ACC112 (cell line): ENCODE data around the gene PLPP1.

Experiments used
- H2AFZ ChIP-seq: fragments of 200-600 bp; sonication (generic); one replicate; pipeline ENCODE4 v1.6.0; 2017; ENCODE audit warnings: antibody characterized with exemption, low read length; ENCODE audit not compliant: unreplicated experiment
- H3K27ac ChIP-seq: fragments of 200-600 bp; sonication (generic); 2 replicates; pipeline ENCODE4 v1.5.1; 2014; ENCODE audit warnings: low read depth, mild to moderate bottlenecking, antibody characterized with exemption, low read length, moderate library complexity
- H3K27me3 ChIP-seq: fragments of 200-600 bp; sonication (generic); 2 replicates; pipeline ENCODE4 v1.6.1; 2014; ENCODE audit warnings: mild to moderate bottlenecking, antibody characterized with exemption, low read length, moderate library complexity, mixed read lengths; ENCODE audit not compliant: insufficient read depth
- H3K36me3 ChIP-seq: fragments of 200-600 bp; sonication (generic); 2 replicates; pipeline ENCODE4 v1.6.1; 2016; ENCODE audit warnings: mild to moderate bottlenecking, antibody characterized with exemption, low read length, moderate library complexity, mixed read lengths; ENCODE audit not compliant: insufficient read depth
- H3K4me1 ChIP-seq: fragments of 200-600 bp; sonication (generic); one replicate; pipeline ENCODE4 v1.6.1; 2016; ENCODE audit warnings: low read length, mixed read lengths; ENCODE audit not compliant: insufficient read depth, unreplicated experiment, control insufficient read depth
- H3K4me3 ChIP-seq: fragments of 200-600 bp; sonication (generic); 2 replicates; pipeline ENCODE4 v1.5.1; 2014; ENCODE audit warnings: mild to moderate bottlenecking, low read depth, low read length
- H3K79me2 ChIP-seq: fragments of 200-600 bp; sonication (generic); one replicate; pipeline ENCODE4 v1.6.0; 2016; ENCODE audit warnings: low read length; ENCODE audit not compliant: control insufficient read depth, unreplicated experiment, insufficient read depth

Gene PLPP1

GRCh38 chr5:55570570-55570969, 35.8 kb upstream of the PLPP1 start:
- Histone ChIP-seq H3K36me3 (no peaks in the 10 kb centered on the region), H3K79me2 (no peaks in the 10 kb centered on the region), H3K4me3 (no peak overlapping the region), H3K4me1 (peaks cover 13% of the 10 kb centered on the region), H3K27ac (no peak overlapping the region), H2AFZ (no peak overlapping the region), H3K27me3 (no peaks in the 10 kb centered on the region)

DNA sequence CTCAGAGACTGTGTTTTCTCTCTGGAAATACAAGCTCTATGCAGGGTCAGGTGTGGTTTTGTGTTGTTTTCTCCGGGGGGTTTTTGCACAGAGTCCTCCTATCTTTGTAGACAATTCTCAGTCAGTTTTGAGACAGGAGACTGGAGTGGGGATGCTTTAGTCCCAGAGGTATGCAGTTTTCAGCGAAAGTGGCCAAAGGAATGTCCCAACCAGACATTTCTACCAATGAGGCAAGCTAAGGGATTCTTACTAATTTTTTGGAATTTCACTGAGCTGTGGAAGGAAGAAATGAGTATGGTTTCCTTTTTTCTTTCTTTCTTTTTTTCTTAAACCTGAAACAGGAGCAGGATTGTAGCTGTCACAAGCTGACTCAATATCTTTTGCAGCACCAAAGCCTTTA, 35.3 kb upstream of the PLPP1 start:
- no peak overlapping the region for H3K4me3 ChIP-seq
- no peaks in the 10 kb centered on the region for H3K27me3 ChIP-seq
- no peaks in the 10 kb centered on the region for H3K79me2 ChIP-seq
- no peaks in the 10 kb centered on the region for H3K36me3 ChIP-seq
- peaks cover 13% of the 10 kb centered on the region for H3K4me1 ChIP-seq
- no peak overlapping the region for H2AFZ ChIP-seq
- no peak overlapping the region for H3K27ac ChIP-seq

GRCh38 chr5:55569513-55569865, 34.7 kb upstream of the PLPP1 start:
- peak overlapping the region; percentile 62 for H2AFZ ChIP-seq
- no peak overlapping the region for H3K27ac ChIP-seq
- no peaks in the 10 kb centered on the region for H3K79me2 ChIP-seq
- no peaks in the 10 kb centered on the region for H3K27me3 ChIP-seq
- peaks cover 13% of the 10 kb centered on the region for H3K4me1 ChIP-seq
- no peaks in the 10 kb centered on the region for H3K36me3 ChIP-seq
- H3K4me3 ChIP-seq: no peak overlapping the region

DNA sequence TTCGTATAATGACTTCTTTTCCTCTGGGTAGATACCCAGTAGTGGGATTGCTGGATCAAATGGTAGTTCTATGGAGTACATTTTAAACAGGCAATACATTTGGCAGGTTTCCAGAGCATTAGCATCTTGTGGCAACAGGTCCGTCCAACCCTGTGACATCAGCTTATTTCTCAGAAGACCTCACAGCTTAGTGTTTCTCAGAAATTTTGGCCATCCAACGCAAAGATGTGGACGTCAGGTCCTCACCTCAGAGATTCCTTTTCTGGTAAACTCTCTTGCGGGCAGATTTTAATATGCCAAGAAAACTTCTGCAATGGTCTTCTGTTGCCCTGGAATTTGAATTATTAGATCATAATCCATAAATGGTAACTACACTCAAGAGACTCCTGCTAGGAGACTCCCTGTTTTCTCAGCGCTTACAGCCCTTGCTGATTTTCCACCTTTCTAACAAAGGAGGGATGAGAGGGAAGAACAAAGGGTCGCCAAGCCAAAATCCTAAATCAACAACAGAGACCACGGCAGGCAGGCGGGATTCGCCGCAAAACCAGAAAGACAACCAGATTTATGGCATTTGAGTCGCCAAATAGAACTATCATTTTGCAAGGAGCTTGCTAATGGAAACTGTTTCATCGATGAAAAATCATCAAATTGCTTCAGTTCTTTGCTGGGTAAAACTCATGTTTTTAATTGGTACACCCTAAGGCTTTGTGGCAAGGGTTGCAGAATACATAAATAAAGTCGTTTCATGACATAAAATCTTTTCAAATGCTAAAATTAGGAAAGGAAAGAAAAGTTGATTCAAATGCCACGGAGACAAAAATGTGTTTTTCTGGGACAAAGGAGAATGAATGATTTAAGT, 34.1 kb upstream of the PLPP1 start:
- no peak overlapping the region for H3K4me3 ChIP-seq
- H3K27ac ChIP-seq: peak overlapping the region; percentile 0; the same call in 1 of the 2 replicates
- peak overlapping the region; percentile 62 for H2AFZ ChIP-seq

GRCh38 chr5:55564721-55565120, 30.0 kb upstream of the PLPP1 start:
- Histone ChIP-seq H3K79me2 (no peaks in the 10 kb centered on the region), H3K27me3 (no peaks in the 10 kb centered on the region), H2AFZ (no peak overlapping the region), H3K36me3 (no peaks in the 10 kb centered on the region), H3K27ac (no peak overlapping the region), H3K4me3 (no peak overlapping the region), H3K4me1 (peaks cover 8% of the 10 kb centered on the region)

More for the DNA sequence above, 34.1 kb upstream of the PLPP1 start:
- no peaks in the 10 kb centered on the region for H3K79me2 ChIP-seq
- no peaks in the 10 kb centered on the region for H3K27me3 ChIP-seq
- H3K4me1 ChIP-seq: peaks cover 13% of the 10 kb centered on the region
- no peaks in the 10 kb centered on the region for H3K36me3 ChIP-seq

DNA sequence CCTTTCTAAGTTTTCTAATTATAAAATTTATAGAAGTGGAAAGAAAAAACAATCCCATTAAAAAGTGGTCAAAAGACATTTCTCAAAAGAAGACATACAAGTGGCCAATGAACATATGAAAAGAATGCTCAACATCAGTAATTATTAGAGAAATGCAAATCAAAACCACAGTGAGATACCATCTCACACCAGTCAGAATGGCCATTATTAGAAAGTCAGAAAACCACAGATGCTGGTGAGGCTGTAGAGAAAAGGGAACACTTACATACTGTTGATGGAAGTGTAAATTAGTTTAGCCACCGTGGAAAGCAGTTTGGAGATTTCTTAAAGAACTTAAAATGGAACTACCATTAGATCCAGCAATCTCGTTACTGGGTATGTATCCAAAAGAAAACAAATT, 23.7 kb upstream of the PLPP1 start:
- Histone ChIP-seq H2AFZ (no peak overlapping the region), H3K27me3 (no peaks in the 10 kb centered on the region)

DNA sequence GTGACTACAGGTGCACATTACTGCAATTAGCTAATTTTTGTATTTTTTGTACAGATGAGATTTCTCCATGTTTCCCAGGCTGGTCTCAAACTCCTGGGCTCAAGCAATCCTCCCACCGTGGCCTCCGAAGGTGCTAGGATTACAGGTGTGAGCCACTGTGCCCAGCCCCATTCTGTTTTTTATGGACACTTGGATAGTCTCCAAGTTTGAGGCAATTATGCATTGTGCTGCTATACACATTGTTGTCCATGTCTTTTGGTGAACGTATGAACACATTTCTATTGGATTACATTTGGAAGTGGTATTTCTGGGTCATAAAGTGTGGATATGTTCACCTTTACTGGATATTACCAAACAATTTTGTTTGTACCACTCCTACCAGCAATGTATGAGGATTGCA, 22.4 kb upstream of the PLPP1 start:
- Histone ChIP-seq H3K36me3 (no peaks in the 10 kb centered on the region), H3K27me3 (no peaks in the 10 kb centered on the region), H3K4me1 (no peaks in the 10 kb centered on the region), H3K79me2 (no peaks in the 10 kb centered on the region), H3K27ac (no peak overlapping the region), H3K4me3 (no peak overlapping the region), H2AFZ (no peak overlapping the region)

More for the DNA sequence above, 23.7 kb upstream of the PLPP1 start:
- Histone ChIP-seq H3K36me3 (no peaks in the 10 kb centered on the region), H3K4me1 (no peaks in the 10 kb centered on the region), H3K4me3 (no peak overlapping the region), H3K79me2 (no peaks in the 10 kb centered on the region), H3K27ac (no peak overlapping the region)

GRCh38 chr5:55554585-55555202, 19.9 kb upstream of the PLPP1 start:
- no peak overlapping the region for H2AFZ ChIP-seq
- H3K27ac ChIP-seq: no peak overlapping the region
- no peaks in the 10 kb centered on the region for H3K27me3 ChIP-seq
- H3K79me2 ChIP-seq: no peaks in the 10 kb centered on the region
- H3K4me1 ChIP-seq: no peaks in the 10 kb centered on the region
- H3K4me3 ChIP-seq: no peak overlapping the region
- H3K36me3 ChIP-seq: no peaks in the 10 kb centered on the region

DNA sequence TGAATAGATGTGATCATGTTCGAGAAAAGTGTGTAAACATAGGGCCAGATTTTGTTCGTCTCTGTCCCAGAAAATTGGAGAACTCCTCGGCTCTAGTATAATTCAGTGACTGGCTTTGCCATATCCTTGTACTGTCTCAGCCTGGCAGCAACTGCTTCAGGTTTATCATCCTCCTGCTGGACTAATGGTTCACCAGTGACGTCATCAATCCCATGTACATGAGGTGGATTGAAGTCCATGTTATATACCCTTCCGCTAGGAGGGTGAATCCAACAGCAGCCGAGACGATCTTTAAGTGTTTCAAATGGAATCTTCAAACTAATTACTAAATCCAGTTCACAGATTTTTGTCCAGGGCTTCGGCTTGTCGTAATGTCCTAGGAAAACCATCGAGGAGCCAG, 17.1 kb upstream of the PLPP1 start:
- H3K27me3 ChIP-seq: no peaks in the 10 kb centered on the region
- H3K4me3 ChIP-seq: no peak overlapping the region
- no peak overlapping the region for H3K27ac ChIP-seq

DNA sequence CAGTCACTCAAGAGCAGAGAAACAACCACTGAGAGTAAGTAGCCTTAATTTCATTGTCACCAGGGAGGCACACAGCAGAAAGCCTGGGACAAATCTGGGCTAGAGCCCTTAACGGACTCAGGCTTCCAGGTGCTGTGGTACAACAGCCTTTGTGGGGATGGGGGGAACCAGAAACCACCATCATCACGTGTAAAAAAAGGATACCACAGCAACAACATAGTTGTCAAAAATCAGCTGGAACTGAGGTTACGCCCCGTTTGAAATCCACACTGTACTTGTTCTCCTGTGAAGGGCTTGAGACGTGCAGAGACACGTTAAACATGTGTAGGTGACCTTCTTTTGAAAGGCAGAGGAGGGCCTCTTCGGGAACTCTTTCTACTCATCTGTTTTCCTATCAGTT, 16.6 kb upstream of the PLPP1 start:
- no peak overlapping the region for H2AFZ ChIP-seq
- no peaks in the 10 kb centered on the region for H3K27me3 ChIP-seq
- H3K27ac ChIP-seq: no peak overlapping the region
- no peaks in the 10 kb centered on the region for H3K79me2 ChIP-seq
- H3K4me3 ChIP-seq: no peak overlapping the region
- H3K4me1 ChIP-seq: no peaks in the 10 kb centered on the region
- no peaks in the 10 kb centered on the region for H3K36me3 ChIP-seq

More for the DNA sequence above, 17.1 kb upstream of the PLPP1 start:
- Histone ChIP-seq H3K79me2 (no peaks in the 10 kb centered on the region), H3K4me1 (no peaks in the 10 kb centered on the region), H3K36me3 (no peaks in the 10 kb centered on the region), H2AFZ (no peak overlapping the region)

- H2AFZ ChIP-seq: no peak overlapping the region
- no peaks in the 10 kb centered on the region for H3K79me2 ChIP-seq
- no peak overlapping the region for H3K4me3 ChIP-seq
- peaks cover 6% of the 10 kb centered on the region for H3K4me1 ChIP-seq
- no peaks in the 10 kb centered on the region for H3K36me3 ChIP-seq
- H3K27ac ChIP-seq: no peak overlapping the region
- H3K27me3 ChIP-seq: no peaks in the 10 kb centered on the region
Observed at GRCh38 chr5:55547781-55548180, 13.0 kb upstream of the PLPP1 start.
